Measurements from ENCODE around the gene MXD1.
"Not testable (repeated sequence)": the region's sequence is repeated elsewhere in the genome, so short reads cannot be mapped to it uniquely, and the experiment has no call there.

Gene MXD1

GRCh38 chr2:69933839-69934613 is 19.1 kb downstream of the MXD1 start:
- DNase-seq, result no peak

DNA sequence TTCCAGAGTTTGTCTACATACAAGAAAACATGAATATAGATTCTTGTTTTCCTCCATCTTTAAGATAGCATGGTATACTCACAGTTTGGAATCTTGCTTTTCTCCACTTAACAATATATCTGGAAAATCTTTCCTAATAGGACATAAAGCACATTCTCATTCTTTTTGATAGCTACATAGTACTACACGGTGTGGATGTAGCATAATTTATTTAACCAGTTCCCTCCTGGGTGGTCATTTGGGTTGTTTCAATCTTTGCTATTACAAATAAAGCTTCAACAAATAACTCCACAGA is 19.7 kb downstream of the MXD1 start:
- no peak for DNase-seq

DNA sequence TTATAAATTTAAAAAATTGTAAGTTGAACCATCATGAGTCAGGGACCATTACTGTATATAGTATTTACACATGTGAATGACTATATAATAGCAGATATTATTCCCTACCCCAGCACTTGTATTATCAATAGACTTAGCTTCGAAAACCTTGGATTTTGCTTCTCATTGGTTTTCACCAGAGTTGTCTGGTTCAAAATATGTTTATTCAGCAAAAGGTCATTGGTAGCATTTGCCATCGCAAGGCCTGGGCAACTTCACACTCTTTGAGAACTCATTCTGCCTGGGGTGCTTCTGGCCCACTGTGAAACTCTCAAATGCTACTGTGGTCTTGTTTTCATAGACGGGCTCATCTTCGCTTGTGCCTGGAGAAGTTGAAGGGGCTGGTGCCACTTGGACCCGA is 20.1 kb downstream of the MXD1 start:
- no peak for DNase-seq

DNA sequence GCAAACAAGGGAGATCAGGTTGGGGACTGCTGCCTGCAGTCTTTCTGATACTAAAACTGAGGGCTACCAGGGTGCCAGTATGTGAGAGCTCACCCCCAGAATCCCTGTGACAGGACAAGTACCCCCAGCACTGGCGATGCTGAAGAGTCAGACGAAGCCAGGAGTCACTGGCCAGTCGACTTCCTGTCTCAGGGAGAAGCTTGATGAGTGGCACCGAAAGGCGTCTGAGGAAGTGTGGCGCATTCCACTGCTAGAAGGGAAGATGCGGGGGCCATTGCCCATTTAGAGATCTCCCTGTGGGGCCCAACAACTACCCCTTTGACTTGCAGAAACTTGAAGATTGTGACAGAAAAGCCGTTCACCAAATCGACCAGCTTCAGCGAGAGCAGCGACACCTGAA is 22.0 kb downstream of the MXD1 start:
- no peak for DNase-seq

- no peak for DNase-seq
Measured at GRCh38 chr2:69937968-69938367, 23.1 kb downstream of the MXD1 start.

GRCh38 chr2:69939722-69940121 is 24.8 kb downstream of the MXD1 start:
- DNase-seq, result no peak

DNA sequence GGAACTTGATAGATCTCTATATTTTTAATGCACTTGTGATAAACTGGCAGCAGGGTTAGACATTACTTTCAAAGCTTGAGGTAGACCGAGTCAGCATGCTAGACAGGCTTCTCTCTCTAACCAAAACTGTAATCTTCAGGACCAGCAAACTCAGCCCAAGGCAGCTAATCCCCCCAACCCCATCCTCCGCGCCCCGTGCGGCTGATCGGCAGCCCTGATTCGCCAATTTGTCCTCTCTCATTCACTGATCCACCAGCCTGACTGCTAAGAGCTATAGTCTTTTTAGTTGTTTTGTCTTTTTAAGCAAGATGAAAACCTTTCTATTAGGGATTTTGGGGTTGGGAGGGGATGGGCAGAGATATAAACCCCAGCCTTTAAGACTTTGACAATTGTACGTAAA is 25.8 kb downstream of the MXD1 start:
- DNase-seq, result no peak

DNA sequence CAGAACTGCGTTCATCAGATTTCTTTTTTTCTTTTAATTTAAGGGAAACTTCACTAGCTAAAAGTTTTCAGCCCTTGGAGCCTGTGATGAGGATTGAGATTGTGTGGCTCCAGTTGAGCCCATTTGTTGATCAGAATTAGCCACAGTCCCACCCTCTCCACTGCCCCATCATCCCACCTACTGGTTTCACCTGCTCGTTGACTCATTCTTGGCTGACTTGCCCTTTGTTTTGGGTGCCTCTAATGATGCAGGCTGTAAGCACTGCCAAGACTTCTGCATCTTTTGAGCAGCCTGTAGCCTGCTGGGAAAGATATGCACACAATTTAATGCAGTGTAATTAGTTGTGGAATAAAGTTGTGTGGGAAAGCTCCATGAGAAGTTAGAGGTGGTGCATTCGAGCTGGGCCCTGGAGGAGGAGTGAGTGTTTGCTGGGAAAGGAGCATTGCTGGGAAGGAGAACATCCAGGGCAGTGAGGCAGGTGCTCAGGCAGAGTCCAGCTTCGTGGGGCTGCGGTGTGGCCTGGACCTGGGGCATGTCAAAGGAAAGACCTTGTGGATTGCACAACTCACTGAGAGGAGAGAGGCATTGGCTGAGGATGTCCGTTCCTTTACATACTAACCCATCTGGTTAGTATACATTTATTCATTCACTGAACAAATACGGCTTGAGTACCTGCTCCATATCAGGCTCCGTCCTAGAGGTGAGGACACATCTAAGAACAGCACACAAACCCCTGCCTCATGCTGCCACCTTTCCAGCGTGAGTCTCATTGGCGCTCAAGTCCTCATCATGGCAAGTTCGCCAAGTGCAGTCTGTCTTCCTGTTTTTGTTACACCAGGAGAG is 28.3 kb downstream of the MXD1 start:
- no peak for DNase-seq

DNA sequence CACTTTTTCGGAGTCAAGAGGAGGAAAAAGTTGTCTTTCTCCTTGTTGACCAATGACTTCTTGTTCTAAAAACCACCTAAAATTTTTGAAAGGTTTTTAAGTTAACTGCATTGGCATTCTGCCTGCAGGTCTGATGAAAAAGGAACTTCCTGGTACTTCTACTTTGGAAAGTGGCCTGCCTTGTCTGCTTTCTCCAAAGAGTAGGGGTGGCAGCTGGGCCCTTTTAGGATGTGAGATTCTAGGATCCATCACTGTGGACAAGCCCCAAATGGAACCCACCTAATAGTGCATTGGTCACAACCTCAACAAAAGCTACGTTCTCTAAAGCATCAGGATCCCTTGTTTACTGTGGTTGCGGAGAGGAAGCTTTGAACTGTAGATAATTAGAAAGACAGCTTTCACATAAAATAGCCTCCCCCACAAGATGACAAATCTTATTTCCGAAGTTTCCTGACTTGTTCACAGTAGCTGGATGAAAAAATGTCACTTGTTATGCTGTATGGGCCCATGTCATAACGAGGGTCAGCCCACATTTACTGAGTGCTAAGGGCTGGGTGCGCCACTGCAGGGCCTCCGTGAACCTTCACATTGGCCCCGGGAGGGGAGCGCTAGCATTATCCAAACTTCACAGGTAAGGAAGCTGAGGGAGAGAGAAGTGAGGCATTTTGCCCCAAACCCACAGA is 29.1 kb downstream of the MXD1 start:
- no peak for DNase-seq

DNA sequence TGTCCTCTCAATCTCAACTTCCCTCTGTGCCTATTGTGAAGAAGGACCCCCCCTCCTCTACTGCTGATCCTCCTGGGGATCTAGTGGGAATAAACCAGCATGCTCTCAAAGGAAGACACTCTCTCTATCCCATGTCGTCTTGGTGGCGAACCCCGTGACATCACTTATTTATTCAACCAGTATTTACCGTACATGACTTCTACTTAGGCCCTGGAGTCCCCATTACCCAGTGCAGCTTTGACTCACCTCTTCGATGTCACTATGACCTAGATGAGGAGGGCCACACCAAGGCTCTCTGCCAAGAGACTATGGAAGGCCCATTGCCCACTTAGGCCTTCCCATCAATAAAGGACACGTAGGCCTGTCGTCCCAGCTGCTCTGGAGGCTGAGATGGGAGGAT is 29.8 kb downstream of the MXD1 start:
- DNase-seq, result no peak

- DNase-seq, result no peak
Measured at GRCh38 chr2:69945441-69945840, 30.5 kb downstream of the MXD1 start.

DNA sequence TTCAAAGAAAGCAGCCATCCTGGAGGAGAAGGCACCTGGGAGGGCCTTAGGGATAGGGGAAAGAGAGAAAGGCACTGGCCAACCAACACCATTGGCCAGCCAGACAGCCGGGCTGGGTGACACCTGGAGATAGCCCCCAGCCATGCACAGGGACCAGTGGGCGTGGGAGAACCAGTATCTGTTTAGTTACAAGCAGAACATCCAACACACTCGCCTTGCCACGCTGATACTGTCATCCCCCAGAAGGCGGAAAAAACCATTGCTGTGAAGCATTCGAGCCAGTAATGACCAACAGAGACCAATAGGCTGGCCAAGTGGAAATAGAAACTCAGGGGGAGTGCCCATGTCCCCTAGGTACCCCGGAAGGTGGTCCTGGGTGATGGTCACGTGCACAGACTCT is 31.0 kb downstream of the MXD1 start:
- no peak for DNase-seq

DNA sequence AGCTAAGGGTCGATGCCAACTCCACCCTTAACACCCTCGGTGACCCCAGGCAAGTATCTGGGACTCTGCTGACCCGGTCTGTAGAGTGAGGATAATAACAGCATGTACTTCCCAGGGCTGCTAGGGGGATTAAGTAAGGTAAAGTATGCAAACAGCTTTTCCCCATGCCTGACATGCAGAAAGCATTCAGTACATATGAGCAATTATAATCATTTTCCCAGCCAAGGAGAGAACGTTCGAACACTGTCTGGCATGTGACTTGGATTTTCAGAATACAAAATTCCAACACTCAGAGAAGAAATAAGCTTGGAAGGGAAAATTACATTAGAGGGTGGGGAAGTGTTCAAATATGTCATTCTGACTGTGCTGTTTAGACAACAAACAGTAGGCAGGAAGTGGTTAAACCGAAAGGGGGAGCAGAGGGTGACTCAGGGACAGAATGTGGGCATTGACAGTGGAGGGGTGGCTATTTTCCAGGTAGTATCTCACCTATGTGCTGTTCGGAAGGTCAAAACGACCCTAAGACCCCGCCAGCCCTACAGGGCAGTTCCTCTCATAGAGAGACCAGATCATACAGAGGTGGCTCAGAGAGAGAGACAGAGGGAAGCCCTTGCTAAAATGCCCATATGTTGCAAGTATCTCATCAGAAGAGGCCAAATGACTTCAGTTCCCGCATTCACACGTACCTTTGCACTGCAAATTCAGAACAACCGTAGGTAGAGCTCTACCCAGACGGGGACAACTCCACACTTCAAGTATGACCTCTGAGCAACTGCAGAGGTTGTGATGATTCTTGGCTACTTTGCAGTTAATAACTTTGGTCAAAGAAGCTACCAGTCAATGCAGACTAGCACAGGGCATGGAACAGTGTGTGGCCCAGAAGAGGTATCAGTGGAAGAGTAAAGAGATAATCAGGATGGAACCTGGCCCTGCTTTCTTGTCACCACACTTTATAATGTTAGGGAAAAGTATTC is 31.7 kb downstream of the MXD1 start:
- DNase-seq, result no peak

- DNase-seq, result no peak
Measured at GRCh38 chr2:69947325-69947931, 32.5 kb downstream of the MXD1 start.

DNA sequence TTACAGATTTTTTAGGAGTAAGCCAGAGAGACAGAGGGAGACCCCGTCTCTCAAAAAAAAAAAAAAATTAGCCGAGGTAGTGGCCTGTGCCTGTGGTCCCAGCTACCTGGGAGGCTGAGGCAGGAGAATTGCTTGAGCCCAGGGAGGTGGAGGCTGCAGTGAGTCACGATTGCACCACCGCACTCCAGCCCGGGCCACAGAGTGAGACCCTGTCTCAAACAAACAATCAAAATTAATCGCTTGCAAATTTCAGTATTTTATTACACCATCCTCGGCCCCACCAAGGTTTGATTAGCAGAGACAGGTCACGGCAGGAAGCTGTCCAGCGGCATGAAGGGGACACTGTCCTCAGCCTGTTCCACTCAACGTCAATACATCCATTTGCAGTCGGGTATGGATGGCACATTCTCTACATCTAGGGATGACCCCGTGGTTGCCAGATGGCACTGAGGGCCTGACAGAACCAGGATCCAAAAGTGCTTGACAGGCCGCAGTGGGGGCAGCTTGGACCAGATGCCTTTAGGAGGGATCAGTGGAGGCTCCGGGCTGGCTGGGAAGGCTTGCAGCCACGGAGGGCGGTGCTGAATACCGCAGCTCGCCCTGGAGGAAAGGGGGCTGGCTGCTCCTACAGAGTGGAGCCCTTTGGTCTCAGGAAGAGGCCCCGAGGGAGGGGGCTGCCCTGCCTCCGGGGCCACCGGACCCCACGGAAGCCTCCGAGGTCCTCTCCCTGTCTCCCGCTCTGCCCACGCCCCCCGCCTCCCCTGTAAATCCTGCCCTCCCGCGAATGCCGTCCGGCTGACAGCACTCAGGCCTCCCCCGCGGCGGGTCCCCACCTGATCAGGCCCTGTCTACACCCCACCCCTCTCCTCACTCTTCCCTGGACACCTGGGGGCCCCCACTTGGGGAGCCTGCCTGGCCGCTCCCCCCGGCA is 33.4 kb downstream of the MXD1 start:
- DNase-seq, result no peak

DNA sequence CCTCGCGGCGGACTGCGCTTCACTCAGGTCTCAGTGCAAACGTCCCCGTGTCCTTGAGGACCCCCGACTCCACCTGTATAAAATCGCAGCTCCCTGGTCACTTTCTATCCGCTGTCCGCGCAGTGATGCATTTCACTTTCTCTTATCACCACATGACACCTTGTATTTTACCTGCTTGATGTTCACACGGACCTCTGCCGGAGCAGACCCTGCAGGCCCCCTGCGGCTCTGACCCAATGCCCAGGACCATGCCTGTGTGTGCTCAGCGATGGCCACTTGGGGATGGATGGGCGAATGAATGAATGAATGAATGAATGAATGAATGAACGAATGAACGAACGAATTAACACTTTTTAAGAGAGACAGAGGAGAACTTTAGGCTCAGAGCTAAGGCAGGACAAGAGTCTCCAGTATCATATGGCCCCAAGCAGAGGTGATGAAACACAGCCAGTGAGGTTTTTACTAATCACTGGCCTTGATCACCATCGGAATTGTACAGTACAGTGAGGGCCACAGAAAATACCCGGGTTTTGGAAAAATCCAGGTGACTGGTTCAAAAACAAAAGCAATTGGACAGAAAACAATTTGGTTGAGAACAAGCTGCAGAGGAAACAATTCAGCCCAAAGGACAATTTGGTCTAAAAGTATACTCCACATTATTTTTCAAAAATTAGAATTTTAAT is 34.2 kb downstream of the MXD1 start:
- no peak for DNase-seq

GRCh38 chr2:69950241-69950640 is 35.3 kb downstream of the MXD1 start:
- no peak for DNase-seq

GRCh38 chr2:69950671-69951070 is 35.8 kb downstream of the MXD1 start:
- DNase-seq, result not testable (repeated sequence)

GRCh38 chr2:69952336-69953115 is 37.6 kb downstream of the MXD1 start:
- DNase-seq, result no peak

GRCh38 chr2:69954084-69954483 is 39.2 kb downstream of the MXD1 start:
- DNase-seq, result no peak
